ENCODE measurements around the gene PLA2G6.
"Not testable (repeated sequence)": the region's sequence is repeated elsewhere in the genome, so short reads cannot be mapped to it uniquely, and the experiment has no call there.

DNA sequence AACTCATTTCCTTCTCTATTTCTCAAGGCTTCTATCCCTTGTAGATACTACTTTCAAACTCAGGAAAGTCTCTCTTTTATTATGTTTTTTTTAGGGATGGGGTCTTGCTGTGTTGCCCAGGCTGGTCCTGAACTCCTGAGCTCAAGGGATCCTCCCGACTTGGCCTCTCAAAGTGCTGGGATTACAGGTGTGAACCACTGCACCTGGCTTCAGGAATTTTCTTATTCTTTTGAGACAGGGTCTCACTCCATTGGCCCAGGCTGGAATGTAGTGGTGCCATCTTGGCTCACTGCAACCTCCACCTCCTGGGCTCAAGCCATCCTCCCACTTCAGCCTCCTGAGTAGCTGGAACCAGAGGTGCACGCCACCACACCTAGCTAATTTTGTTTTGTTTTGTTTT is 102.4 kb downstream of the PLA2G6 start:
- TF ChIP-seq, protein P1, sequence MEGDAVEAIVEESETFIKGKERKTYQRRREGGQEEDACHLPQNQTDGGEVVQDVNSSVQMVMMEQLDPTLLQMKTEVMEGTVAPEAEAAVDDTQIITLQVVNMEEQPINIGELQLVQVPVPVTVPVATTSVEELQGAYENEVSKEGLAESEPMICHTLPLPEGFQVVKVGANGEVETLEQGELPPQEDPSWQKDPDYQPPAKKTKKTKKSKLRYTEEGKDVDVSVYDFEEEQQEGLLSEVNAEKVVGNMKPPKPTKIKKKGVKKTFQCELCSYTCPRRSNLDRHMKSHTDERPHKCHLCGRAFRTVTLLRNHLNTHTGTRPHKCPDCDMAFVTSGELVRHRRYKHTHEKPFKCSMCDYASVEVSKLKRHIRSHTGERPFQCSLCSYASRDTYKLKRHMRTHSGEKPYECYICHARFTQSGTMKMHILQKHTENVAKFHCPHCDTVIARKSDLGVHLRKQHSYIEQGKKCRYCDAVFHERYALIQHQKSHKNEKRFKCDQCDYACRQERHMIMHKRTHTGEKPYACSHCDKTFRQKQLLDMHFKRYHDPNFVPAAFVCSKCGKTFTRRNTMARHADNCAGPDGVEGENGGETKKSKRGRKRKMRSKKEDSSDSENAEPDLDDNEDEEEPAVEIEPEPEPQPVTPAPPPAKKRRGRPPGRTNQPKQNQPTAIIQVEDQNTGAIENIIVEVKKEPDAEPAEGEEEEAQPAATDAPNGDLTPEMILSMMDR (IDR thresholded peaks at IDR 0.05), result not testable (repeated sequence)
- TF ChIP-seq POLR2AphosphoS5 (IDR thresholded peaks at IDR 0.05), result not testable (repeated sequence)

Measured in prostate gland (tissue), 2 donors.